ENCODE results near the gene PRR14L. TPM values are rescaled to one million over a fixed set of nuclear protein-coding genes. Genes with fewer than 3 reads are reported as not detected.

The PRR14L gene
- total and polyA plus RNA-seq, 2 of the 13 experiments (the other 11 are each of a cell fraction or from before 2014, with no cell fraction given) = 6.6 to 16.5 TPM

DNA sequence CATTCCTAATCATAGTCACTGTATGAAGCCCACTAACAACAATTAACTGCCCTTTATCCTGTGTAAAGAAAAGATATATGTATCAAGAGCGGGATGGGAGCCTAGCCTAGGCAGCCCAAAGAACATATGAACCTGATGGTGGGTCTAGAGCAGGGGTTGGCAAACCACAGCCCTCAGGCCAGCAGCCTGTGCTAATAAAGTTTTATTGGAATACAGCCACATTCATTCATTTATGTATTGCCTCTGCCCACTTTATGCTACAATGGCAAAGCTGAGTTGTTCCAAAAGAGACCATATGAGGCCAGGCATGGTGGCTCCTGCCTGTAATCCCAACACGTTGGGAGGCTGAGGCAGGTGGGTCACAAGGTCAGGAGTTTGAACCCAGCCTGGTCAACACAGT, 13.5 kb downstream of the PRR14L start:
- Histone ChIP-seq H3K27ac (ENCODE audit: extremely low read length, insufficient read depth, low read length) (no peak overlapping the region), H4K20me1 (ENCODE audit: insufficient read depth, low read length) (peaks cover 9% of the 10 kb centered on the region; the same call in 1 of the 2 replicates), H3K9ac (ENCODE audit: insufficient read depth, low read depth, low read length) (no peak overlapping the region), H3K27me3 (ENCODE audit: control insufficient read depth in 1 of 2, insufficient read depth in 2 of 2, low read length in 2 of 2) (no peaks in the 10 kb centered on the region), H2AFZ (ENCODE audit: low read length) (no peak overlapping the region), H3K36me3 (replicated peaks in 1 of 2; ENCODE audit: control insufficient read depth in 1 of 2, insufficient read depth in 2 of 2, low read length in 2 of 2) (peaks cover 3 to 18% of the 10 kb centered on the region in 2 experiments; a peak in 3 of 5 replicates), H3K4me2 (ENCODE audit: low read depth, low read length) (no peak overlapping the region), H3K4me3 (replicated peaks in 1 of 3; ENCODE audit: insufficient read depth in 1 of 3, low read depth in 2 of 3, low read length in 3 of 3) (no peak overlapping the region), H3K9me3 (ENCODE audit: low read length) (no peaks in the 10 kb centered on the region), H3K79me2 (ENCODE audit: insufficient read depth, low read length) (peaks cover 17% of the 10 kb centered on the region), H3K4me1 (ENCODE audit: insufficient read depth, low read length) (peaks cover 37% of the 10 kb centered on the region)
- intact Hi-C loops (cut with micrococcal nuclease; ENCODE audit: unreplicated experiment) = no loop called here
- ChIA-PET POLR2A (no interaction called here), CTCF (ENCODE audit: low intra/inter-chr PET ratio, low total read pairs) (no interaction called here)
- TF ChIP-seq, protein P1, sequence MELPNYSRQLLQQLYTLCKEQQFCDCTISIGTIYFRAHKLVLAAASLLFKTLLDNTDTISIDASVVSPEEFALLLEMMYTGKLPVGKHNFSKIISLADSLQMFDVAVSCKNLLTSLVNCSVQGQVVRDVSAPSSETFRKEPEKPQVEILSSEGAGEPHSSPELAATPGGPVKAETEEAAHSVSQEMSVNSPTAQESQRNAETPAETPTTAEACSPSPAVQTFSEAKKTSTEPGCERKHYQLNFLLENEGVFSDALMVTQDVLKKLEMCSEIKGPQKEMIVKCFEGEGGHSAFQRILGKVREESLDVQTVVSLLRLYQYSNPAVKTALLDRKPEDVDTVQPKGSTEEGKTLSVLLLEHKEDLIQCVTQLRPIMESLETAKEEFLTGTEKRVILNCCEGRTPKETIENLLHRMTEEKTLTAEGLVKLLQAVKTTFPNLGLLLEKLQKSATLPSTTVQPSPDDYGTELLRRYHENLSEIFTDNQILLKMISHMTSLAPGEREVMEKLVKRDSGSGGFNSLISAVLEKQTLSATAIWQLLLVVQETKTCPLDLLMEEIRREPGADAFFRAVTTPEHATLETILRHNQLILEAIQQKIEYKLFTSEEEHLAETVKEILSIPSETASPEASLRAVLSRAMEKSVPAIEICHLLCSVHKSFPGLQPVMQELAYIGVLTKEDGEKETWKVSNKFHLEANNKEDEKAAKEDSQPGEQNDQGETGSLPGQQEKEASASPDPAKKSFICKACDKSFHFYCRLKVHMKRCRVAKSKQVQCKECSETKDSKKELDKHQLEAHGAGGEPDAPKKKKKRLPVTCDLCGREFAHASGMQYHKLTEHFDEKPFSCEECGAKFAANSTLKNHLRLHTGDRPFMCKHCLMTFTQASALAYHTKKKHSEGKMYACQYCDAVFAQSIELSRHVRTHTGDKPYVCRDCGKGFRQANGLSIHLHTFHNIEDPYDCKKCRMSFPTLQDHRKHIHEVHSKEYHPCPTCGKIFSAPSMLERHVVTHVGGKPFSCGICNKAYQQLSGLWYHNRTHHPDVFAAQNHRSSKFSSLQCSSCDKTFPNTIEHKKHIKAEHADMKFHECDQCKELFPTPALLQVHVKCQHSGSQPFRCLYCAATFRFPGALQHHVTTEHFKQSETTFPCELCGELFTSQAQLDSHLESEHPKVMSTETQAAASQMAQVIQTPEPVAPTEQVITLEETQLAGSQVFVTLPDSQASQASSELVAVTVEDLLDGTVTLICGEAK (IDR thresholded peaks at IDR 0.05) = peak; percentile 23; the same call in 1 of the 2 replicates
- TF ChIP-seq, protein P1 (CRISPR knock-in tag; IDR thresholded peaks at IDR 0.05) = peak; percentile 98
- no peak for TF ChIP-seq TBL1XR1 (IDR thresholded peaks at IDR 0.05; ENCODE audit: borderline replicate concordance, low read length, partially characterized antibody)
- no peak for DNase-seq (ENCODE audit: low spot score)
- in situ Hi-C loops (cut with HindIII; ENCODE audit: extremely low pct_ligation_motif_present, low pct_unique_long_range_greater_than_20kb) = no loop called here
- no TSS peak for BruUV-seq (replicated peaks)
- no peak for FAIRE-seq
- WGBS (ENCODE audit: low lambda C conversion rate) = 91% methylated on average over 2 of the region's 2 CpGs
- no peak for ATAC-seq

All from HepG2 (cell line).